Activated T-helper 1 cell treated with anti-CD3 and anti-CD28 coated beads, Interleukin-2, amount 50 U/mL, for 16 hours (primary cell): ENCODE data around the gene MEAK7.

ENCODE experiments used
- DNase-seq, 2 donors: peaks; one replicate each; pipeline ENCODE4 v3.0.0-alpha.2; 2020; ENCODE audit warnings: low read depth in 1 of 2, low spot score in 1 of 2

MEAK7 gene

DNA sequence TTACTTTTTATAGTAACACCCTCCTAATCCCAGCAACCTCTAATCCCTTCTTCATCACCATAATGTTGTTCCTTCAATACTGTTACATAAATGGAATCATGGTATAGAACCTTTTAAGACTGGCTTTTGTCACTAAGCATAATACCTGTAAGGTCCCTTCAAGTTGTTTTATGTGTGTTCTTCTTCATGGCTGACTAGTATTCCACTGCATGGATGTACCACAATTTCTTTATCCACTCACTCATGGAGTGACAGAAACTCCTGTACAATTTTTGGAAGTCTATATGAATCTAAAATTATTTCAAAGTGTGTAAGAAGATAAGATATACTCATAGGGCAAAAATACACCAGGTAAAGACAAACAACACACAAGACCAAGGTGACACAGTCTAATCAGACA lies 36.8 kb downstream of the MEAK7 start:
- DNase-seq, result no peak

GRCh38 chr16:84467256-84467655 lies 37.2 kb downstream of the MEAK7 start:
- DNase-seq, result no peak

- no peak for DNase-seq
These were observed 37.8 kb downstream of the MEAK7 start for GRCh38 chr16:84466692-84467091.

DNA sequence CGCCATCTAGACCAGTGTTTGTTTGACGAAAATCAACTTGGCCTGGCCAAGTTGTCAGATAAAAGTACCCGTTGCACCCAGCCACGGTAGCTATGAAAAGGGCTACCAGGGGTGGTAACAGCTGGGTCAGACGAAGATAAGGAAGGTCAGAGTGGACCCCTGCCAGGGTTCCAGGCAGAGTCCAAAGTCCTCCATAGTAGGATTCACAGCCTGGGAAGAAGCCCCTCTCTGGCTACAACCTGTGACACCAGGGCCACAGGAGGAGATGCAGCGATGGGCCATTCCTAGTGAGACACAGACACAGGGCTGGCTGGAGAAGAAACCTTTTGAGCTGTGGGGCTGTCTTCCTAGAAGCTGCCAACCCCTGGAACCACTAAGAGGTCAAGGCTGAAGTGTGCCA lies 39.3 kb downstream of the MEAK7 start:
- DNase-seq, result no peak

- DNase-seq, result no peak
These were observed 40.3 kb downstream of the MEAK7 start for GRCh38 chr16:84464116-84464515.

- no peak for DNase-seq
These were observed 41.2 kb downstream of the MEAK7 start for GRCh38 chr16:84463221-84463620.

- no peak for DNase-seq
These were observed 41.9 kb downstream of the MEAK7 start for GRCh38 chr16:84462296-84463210.

GRCh38 chr16:84461413-84462295 lies 42.8 kb downstream of the MEAK7 start:
- no peak for DNase-seq

DNA sequence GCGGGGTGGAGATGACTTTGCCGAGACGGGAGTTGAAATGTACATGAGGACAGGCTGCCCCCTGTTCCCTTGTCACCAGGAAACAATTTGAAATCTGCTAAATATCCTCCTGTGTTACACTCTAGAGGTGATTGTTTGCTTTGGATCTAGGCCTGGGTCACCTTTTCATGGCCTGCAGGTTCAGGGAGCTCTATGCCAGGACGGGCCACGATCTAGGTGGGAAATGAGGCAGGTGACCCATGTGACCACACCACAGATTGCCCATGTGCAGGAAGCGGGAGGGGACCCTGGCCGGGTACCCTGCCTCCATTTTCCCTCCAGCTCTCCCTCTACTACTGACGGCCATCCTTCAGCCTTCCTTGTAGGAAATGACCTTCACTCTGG lies 43.4 kb downstream of the MEAK7 start:
- no peak for DNase-seq

DNA sequence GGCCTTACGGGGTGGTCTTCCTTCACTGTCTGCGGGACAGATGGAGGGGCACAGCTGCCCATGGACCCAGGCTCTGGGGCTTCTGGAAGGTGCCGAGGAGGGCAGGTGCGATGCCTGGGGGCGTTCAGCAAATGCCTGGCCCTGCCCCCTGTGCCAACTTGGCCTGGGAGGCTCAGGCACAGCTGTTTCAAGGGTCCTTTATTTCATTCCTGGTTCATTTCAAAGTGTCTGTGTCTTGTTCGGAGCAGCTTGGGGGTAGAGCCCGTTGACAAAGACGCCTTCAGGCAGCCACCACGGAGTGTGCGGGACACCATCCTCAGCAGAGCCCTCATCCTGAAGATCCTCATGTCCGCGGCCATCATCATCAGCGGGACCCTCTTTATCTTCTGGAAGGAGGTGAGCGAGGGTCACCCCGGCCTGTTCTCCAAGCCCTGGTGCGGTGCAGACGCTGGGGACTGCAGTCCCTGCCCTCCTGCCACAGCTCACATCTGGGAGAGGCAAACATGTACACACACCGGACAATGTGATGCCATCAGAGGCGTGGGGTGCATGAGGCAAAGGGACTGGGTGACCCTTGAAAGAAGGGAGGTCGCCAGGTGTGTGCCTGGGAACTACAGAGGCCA lies 43.9 kb downstream of the MEAK7 start:
- no peak for DNase-seq

- no peak for DNase-seq
These were observed 44.5 kb downstream of the MEAK7 start for GRCh38 chr16:84459941-84460405.

- no peak for DNase-seq
These were observed 44.9 kb downstream of the MEAK7 start for GRCh38 chr16:84459533-84459894.

DNA sequence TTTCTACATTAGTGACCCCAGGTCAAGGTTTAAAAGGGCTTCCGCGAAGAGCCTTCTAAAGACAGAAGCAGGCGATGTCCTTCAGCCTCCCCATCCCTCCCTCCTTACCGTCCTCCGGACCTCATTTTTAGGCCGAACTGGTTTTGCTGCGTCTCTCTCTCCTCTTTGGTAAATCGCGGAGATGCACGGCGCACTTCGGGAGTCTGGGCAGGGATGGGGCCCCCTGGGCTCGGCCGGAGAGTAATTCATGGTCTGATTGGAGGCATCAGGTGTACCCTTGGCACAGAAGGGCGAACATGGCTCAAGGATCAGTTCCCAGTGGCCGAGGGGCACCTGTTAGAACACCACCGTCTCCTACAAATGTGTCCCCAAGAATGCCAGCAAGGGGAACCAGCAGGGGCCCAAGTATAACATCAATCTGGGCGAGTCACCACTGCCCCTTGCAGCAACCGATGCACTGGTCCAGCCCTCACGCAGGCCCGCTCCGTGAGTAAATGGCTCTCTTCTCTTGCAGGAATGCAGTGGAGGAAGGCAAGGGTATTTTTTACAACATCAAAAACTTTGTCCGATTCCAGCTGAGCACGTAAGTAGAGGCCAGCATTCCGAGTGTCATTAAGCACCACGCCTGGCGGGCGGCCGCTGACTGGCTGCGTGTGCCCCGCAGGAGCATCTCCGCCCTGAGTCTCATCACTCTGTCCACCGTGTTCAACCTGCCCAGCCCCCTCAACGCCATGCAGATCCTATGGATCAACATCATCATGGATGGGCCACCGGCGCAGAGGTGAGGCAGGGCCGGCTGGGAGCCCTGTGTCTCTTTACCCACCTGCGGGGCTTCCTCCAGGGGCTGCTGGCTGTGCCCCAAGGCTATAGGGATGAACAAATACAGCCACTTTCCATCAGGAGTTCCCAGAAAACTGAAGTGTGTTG lies 45.6 kb downstream of the MEAK7 start:
- DNase-seq, result no peak

GRCh38 chr16:84455031-84455430 lies 49.4 kb downstream of the MEAK7 start:
- DNase-seq, result no peak
